GM06990 (cell line): Measurements from ENCODE around the gene ABCC4.

Experiments used
- DNase-seq: peaks from one replicate; pipeline ENCODE4 v3.0.0-alpha.2; 2011; ENCODE audit not compliant: insufficient read length; ENCODE audit errors: extremely low read depth
- H3K27me3 ChIP-seq: replicated peaks from 2 replicates; pipeline ENCODE4 v1.6.0; 2011; ENCODE audit warnings: low read length; ENCODE audit not compliant: control insufficient read depth, insufficient read depth
- H3K36me3 ChIP-seq: 2 replicates; pipeline ENCODE4 v1.5.1; 2011; ENCODE audit warnings: low read length; ENCODE audit not compliant: control insufficient read depth, insufficient read depth
- H3K4me3 ChIP-seq: replicated peaks from 2 replicates; pipeline ENCODE4 v1.5.1; 2011; ENCODE audit warnings: low read depth, mild to moderate bottlenecking, control low read depth, low read length
- TF ChIP-seq, protein P1 (sequence below): IDR thresholded peaks from 2 replicates; pipeline ENCODE4 v1.5.1; 2011; ENCODE audit warnings: low read length, control low read depth, mild to moderate bottlenecking, inconsistent platforms; ENCODE audit not compliant: insufficient read depth, poor library complexity, severe bottlenecking

The ABCC4 gene

DNA sequence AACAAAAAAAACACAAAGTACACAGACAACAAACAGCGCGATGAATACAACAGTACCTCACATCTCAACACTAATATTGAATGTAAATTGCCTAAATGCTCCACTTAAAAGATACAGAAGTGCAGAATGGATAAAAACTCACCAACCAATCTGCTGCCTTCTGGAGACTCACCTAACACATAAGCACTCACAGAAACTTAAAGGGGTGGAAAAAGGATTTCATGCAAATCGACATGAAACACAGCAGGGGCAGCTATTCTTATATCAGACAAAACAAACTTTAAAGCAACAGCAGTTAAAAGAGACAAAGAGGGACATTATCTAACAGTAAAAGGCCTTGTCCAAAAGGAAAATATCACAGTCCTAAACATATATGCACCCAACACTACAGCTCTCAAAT, 209.5 kb downstream of the ABCC4 start:
- DNase-seq, result no peak
- TF ChIP-seq, protein P1, sequence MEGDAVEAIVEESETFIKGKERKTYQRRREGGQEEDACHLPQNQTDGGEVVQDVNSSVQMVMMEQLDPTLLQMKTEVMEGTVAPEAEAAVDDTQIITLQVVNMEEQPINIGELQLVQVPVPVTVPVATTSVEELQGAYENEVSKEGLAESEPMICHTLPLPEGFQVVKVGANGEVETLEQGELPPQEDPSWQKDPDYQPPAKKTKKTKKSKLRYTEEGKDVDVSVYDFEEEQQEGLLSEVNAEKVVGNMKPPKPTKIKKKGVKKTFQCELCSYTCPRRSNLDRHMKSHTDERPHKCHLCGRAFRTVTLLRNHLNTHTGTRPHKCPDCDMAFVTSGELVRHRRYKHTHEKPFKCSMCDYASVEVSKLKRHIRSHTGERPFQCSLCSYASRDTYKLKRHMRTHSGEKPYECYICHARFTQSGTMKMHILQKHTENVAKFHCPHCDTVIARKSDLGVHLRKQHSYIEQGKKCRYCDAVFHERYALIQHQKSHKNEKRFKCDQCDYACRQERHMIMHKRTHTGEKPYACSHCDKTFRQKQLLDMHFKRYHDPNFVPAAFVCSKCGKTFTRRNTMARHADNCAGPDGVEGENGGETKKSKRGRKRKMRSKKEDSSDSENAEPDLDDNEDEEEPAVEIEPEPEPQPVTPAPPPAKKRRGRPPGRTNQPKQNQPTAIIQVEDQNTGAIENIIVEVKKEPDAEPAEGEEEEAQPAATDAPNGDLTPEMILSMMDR, result no peak
- no peak overlapping the region for H3K4me3 ChIP-seq
- H3K36me3 ChIP-seq, result no peaks in the 10 kb centered on the region; the same call in 1 of the 2 replicates
- no peaks in the 10 kb centered on the region for H3K27me3 ChIP-seq

DNA sequence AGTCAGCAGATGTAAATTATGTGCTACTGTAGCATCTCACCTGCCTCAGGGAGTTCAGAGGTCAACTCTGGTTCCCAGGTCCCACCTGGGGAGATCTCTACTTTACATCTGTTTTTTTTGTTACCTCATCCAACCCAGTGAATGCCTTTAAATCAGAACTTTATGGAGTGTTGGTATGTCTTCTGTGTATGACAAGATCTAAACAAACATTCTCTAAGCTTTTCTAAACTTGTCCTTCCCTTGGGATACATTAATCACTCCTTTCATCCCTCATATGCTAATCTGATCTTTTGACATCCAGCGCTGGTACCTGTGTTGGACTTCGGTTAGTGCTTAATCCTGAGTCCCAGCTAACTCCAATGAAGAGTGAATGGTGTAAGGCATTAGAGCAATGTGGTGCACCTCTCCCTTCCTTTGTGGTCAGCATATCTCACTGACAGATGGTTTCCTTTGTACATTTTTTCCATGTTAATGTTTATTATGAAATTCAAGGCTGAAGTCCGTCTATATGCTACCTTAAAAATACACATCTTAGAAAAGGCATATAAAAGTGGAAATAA, 213.4 kb downstream of the ABCC4 start:
- TF ChIP-seq, protein P1, result no peak
- H3K27me3 ChIP-seq, result no peaks in the 10 kb centered on the region
- no peak overlapping the region for H3K4me3 ChIP-seq
- DNase-seq, result no peak
- H3K36me3 ChIP-seq, result no peaks in the 10 kb centered on the region; the same call in 1 of the 2 replicates

DNA sequence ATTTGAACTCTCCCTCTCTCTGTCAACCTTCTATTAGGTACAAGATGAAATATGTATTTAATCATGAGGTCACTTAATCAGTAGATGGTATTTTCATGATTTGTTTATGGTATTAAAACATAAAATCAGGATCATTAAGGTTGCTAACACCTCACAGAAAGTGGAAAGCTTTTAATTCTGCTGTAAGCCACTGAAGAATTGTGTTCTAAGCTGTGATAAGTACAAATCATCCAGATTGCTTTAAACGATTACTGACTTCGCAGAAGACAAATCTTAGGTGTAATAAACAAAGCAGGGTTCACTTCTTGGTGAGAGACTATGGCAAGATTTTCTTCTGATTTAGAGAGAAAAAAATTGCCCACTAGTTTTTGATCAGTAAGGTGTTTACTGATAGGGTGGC, 214.5 kb downstream of the ABCC4 start:
- Histone ChIP-seq H3K36me3 (no peaks in the 10 kb centered on the region; the same call in 1 of the 2 replicates), H3K4me3 (no peak overlapping the region), H3K27me3 (no peaks in the 10 kb centered on the region)
- TF ChIP-seq, protein P1, result no peak
- DNase-seq, result no peak

DNA sequence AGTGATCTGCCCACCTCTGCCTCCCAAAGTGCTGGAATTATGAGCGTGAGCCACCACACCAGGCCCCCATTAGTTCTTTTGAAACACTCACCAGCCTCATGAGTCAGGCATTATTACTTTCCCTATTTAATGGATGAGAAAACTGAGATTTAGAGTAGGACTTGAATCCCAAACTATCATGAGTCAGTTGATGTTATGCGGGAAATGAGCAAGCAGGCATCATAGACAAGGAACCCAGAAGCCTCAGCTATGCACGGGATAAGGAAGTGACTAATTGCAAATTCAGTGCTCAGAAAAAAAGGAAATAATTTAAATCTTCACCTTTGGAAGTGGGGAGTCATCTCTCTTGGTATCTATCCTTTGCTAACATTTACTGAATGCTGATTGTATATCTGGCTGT, 217.5 kb downstream of the ABCC4 start:
- Histone ChIP-seq H3K4me3 (no peak overlapping the region), H3K27me3 (no peaks in the 10 kb centered on the region), H3K36me3 (peaks cover 2% of the 10 kb centered on the region; the same call in 1 of the 2 replicates)
- TF ChIP-seq, protein P1, result no peak
- DNase-seq, result no peak

DNA sequence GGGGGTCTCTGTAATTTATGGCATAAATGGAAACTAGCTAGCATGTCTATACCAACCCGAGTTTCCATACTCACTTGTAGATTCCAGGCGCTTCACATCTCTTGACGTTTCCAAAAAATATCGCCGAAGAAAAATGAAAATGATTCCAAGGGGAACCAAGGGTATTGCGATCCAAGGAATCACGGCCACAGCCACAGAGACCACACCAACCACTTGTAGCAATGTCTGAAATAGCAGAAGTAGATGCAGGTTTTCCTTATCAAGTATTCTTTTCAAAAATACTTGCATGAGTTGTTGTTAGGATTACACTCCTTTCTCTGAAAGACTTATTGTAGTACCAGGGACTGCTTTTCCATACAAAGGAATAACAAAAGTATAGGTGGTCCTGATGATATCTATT, 218.2 kb downstream of the ABCC4 start:
- no peaks in the 10 kb centered on the region for H3K27me3 ChIP-seq
- DNase-seq, result no peak
- no peak overlapping the region for H3K4me3 ChIP-seq
- TF ChIP-seq, protein P1, result no peak
- peaks cover 2% of the 10 kb centered on the region for H3K36me3 ChIP-seq

DNA sequence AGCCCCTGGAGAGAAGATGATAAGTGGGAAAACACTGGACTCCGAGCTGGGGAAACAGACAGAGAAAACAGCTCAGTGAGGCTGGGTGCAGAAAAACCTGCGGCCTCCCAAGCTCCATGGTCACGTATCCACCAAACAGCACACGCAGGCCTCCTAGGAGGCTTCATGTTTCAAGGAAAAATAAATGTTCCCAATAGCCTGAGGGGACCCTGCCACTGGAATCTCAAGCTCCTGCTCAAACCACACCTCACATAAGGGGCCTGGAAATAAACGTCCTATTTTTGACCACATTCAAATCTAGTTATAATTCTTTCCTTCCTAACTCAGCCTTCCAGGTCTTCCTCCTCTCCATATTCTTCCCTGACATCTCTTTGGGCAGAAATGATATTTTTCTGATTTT, 225.7 kb downstream of the ABCC4 start:
- Histone ChIP-seq H3K27me3 (no peaks in the 10 kb centered on the region), H3K4me3 (no peak overlapping the region), H3K36me3 (peaks cover 15% of the 10 kb centered on the region)
- TF ChIP-seq, protein P1, result no peak
- no peak for DNase-seq
